NCI-H2107 treated with DMSO at 0.1 percent for 48 hours (cell line): ENCODE measurements around the gene LMNA.
"Not testable (repeated sequence)": the region's sequence is repeated elsewhere in the genome, so short reads cannot be mapped to it uniquely, and the experiment has no call there.

Source experiments
- DNase-seq: peaks from one replicate; lab custom pipeline; 2025; ENCODE audit not compliant: unreplicated experiment; lab: John Stamatoyannopoulos, UW

Gene LMNA

GRCh38 chr1:156114101-156114918 lies at the start of gene LMNA:
LMNA (plus strand) TSS chr1:156114711; CDS start chr1:156114919, 208 bp downstream.
- peak; percentile 40 for DNase-seq

- no peak for DNase-seq
Observed at GRCh38 chr1:156065212-156065611, 49.3 kb upstream of the LMNA start.

DNA sequence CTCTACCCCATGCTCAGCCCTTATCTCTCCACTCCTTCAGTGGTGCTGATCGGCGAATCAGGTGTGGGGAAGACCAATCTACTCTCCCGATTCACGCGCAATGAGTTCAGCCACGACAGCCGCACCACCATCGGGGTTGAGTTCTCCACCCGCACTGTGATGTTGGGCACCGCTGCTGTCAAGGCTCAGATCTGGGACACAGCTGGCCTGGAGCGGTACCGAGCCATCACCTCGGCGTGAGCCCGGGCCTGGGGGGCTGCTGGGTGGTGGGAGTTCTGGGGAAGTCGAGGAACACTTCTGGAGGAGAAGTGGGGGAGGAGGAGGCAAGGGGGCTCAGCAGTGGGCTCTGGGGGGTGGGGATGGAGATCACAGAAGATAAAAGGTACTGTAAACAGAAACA lies 48.6 kb upstream of the LMNA start:
- no peak for DNase-seq

DNA sequence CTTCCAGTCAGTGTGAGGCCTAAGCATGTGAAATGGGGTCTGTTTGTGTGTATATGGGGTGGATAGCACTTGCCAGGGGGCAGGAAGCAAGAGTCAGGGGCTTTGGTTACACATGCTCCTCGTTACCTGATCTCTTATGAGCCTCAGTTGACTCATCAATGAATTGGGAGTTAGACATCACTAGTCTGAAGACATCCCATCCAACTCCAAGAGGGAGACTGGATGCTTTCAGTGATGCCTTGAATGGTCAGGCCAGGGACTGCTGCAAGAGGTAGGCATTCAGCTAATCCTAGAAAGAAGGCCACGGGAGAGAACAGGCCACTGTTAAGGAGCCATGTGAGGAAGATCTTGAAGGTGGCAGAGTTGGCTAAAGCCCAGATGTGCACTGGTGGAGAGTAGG lies 47.2 kb upstream of the LMNA start:
- DNase-seq: no peak

- DNase-seq: no peak
Observed at GRCh38 chr1:156069490-156070455, 44.7 kb upstream of the LMNA start.

GRCh38 chr1:156070548-156070947 lies 44.0 kb upstream of the LMNA start:
- no peak for DNase-seq

- not testable (repeated sequence) for DNase-seq
Observed at GRCh38 chr1:156071332-156071816, 43.1 kb upstream of the LMNA start.

DNA sequence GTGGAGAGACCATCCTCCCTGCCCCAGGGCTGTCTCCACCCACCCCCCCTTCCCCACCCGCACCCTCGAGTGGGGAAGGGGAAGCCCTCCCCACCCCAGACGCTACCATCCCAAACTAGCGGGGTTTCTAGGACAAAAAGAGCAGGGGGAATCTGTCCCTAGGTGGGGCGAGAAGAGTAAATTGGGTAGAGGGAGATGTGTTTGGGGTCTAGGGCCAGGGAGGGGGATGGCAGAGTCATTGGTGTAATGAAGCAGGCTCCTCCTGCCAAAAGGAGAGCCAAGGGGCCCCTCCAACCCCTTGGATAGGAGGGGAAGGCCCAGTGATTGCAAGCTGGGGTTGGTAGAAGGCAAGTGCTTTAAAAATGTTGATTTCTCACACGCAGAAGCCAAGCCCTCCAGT lies 42.3 kb upstream of the LMNA start:
- no peak for DNase-seq

- no peak for DNase-seq
Observed at GRCh38 chr1:156073110-156073687, 41.3 kb upstream of the LMNA start.

DNA sequence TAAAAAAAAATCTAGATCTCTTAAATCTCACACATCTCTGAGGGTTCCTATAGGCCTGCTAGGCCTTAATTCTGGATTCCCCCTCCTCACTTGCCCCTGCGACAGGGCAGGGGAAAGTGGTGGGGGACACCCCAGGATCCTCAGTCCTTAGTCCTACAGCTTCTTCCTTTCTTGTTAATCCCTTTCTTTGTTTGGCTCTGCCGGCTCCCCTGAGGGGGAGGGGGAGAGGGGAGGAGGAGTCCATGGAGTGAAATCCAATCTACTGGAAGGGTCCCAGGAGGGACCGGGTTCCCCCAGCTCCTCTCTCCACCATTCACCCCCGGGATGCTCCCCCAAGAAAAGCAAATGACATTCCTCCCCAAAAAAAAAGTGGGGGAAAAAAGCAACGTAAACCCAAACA lies 40.8 kb upstream of the LMNA start:
- DNase-seq: peak; percentile 28

DNA sequence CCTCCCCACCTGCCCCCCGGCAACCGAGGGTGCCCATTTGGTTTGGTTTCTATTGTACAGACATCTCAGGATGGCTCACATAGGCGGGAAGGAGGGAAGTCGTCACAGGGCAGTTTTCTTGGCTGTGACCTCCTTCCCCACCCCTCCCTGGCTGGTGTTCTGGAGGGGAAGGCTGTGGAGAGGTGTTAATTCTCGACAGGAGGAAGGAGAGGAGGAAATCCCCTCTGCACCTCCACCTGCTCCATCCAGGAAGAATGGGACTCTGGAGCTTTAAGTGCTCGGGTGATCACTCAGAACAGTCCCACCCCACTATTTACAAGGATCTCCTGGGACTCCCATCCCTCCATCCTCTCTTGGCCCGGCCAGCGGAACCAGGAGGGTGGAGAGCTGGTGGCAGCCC lies 39.9 kb upstream of the LMNA start:
- DNase-seq: no peak

DNA sequence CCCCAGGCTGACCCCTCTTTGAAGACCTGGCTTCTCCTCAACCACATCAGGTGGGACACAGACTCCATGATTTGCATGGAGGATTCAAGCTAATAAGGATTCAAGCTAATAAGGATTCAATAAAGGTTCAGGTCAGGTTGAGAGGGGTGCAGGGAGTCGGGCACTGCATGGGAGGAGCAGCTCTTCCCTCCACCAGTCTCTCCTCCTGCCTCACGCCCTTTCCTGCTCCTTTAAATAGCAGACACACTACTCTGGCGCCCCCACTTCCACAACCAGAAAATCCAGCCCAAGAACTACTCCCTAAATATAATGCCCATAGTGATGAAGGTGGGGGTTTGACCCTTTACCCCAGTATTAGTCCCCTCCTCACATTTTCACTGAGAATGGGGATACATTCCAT lies 39.3 kb upstream of the LMNA start:
- no peak for DNase-seq

- DNase-seq: no peak
Observed at GRCh38 chr1:156075775-156076204, 38.7 kb upstream of the LMNA start.

DNA sequence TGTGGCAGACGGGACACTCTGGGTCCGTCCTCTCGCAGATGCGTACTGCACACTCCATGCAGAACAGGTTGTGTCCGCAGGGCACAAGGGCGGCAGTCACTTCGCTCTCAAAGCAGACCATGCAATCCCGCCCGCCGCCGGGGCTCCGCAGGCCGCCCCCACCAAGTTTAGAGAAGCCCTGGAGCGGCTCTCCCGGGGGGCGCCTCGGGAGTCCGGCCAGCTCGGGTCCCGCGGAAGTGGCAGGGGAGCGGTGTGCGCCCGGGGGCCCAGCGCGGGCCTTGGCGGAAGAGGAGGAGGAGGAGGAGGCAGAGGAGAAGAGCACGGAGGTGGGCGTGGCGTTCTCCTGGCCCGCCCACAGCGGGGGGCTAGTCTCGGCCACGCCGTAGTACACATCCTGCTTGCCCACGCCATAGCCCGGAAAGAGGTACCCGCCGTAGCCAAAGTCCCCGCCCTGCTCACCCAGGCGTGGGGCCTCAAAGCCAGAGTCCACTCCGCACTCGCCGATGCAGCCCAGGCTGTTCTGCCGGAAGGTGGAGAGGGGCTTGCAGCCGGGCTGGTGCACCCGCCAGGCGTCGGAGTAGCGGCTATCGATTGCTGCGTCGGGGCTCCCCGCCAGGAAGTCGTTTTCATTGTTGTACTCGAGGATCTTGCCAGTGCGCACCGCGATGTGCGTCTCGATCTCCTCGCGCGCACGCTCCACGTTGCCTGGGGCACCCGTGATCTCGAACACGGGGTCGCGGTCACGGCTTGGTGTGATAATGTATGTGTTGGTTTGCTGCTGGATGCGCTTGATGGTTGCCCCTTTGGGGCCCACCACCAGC lies 37.7 kb upstream of the LMNA start:
- no peak for DNase-seq

DNA sequence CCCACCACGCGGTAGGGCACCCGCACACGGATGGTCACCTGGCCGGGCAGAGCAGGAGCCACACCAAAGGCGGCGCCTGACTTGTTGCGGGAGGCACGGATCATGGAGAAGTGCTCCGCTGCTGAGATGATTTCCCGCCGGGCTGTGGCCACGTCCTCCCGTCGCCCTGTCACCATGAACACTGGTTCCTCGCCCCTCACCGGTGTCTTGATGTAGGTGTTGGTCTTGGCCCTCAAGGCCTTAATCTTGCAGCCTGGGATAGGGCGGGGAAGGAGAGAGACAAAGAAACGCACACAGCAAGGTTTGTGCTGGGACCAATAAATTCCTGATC lies 37.1 kb upstream of the LMNA start:
- no peak for DNase-seq

- DNase-seq: no peak
Observed at GRCh38 chr1:156078728-156079127, 35.8 kb upstream of the LMNA start.

- DNase-seq: no peak
Observed at GRCh38 chr1:156079762-156080161, 34.7 kb upstream of the LMNA start.

- no peak for DNase-seq
Observed at GRCh38 chr1:156080241-156080862, 34.2 kb upstream of the LMNA start.

GRCh38 chr1:156080863-156081179 lies 33.7 kb upstream of the LMNA start:
- no peak for DNase-seq

DNA sequence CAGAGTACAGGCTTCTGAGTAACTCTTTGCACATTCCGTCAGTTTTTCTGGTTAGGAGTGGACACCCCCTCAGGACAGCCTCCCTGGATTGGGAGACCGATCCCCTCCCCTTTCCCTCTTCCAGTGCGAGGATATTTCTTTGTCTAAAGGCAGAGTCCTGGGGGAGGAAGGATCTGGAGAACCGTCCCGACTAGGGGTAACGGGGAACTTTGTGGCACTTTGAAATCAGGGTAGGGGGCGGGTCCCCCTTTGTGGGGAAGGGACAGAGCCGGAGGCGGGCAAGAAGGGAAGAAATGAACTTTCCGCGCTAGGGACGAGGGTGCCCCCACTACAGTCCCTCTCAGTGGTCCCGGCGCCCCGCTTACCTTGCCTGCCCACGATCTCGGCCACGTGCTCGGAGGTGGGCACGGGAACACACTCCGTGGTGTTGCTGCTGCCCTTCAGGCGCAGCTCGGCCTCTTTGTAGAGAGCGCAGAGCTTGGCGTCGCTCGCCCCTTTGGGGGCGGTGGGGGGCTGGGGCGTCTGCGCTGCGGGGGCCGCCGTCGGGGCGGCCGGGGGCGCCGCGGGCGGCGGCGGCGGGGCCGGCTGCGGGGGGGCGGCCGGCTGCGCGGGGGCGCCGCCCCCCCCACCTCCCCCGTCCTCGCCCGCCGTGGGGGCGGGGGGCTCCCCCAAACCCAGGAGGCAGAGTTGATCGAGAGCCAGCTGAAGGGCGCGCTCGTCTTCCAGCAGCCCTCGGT lies 33.2 kb upstream of the LMNA start:
- no peak for DNase-seq
